ENCODE results near the gene DDX3X. TPM values are rescaled to one million over a fixed set of nuclear protein-coding genes. Genes with fewer than 3 reads are reported as not detected.

Gene DDX3X
- total RNA-seq, 1 donor from 2014 or later: 201 TPM

DNA sequence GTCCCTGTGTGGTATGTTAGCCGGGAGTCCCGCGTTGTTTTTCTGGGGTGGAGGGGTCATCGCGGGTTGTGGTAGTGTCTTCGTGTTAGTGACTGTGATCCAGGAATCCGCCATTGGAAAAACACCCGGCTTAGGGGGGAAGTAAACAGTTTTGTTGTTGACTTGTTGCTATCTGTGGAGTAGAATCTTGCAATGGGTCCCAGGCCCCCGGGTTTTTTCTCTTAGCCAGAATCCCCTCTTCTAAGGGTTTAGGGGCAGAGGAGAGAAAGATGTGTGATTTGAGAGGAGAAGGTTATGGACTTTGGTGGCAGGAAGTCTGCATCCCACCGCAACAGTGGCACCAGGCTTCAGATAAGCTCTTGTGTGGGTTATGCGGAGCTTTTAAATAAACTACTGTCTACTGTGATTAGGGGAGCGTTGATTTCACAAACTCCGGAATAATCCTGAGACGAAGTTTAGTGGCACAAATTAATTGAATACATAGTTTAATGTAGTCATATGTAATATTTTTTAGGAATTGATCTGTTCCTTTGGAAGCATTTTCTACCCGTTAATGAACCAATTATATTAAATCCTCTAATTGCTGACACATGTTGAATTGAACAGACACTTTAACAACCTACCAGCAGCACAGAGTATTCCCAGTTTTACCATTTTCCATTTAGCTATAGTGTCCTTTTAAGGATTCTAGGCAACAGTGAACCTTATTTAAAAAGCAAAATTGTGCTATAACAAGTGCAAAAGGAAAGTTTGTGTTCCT lies 1.4 kb downstream of the DDX3X start:
- DNase-seq (ENCODE audit: low spot score): no peak
- no peak for TF ChIP-seq CTCF (IDR thresholded peaks at IDR 0.05)
- peaks cover 52% of the 10 kb centered on the region for H3K4me1 Mint-ChIP-seq (ENCODE audit: low read depth)
- H3K9me3 Mint-ChIP-seq (ENCODE audit: low read depth): peaks cover 2% of the 10 kb centered on the region
- H3K4me3 Mint-ChIP-seq (ENCODE audit: unreplicated experiment): peak overlapping the region; percentile 92
- peaks cover 6% of the 10 kb centered on the region for H3K36me3 Mint-ChIP-seq (ENCODE audit: low read depth)
- H3K27ac Mint-ChIP-seq (ENCODE audit: unreplicated experiment): peak overlapping the region; percentile 100
- no peaks in the 10 kb centered on the region for H3K27me3 Mint-ChIP-seq (ENCODE audit: low read depth)

DNA sequence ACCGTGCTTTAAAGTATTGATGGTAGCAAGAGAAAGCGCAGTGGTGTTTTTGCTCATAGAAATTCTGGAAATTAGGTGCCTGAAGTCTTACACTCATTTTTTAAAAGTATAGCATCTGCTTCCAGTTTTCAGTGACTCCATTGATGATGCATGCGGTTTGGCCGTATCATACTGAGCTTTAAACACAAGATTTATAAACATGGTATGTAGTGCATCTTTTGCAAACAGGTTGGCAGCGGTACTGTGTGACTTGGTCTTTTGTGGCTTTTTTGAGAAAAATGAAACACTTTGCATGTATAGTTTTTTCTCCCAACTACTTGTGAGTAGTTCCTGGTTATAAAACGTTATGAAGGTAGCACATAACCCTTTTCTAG lies 2.0 kb downstream of the DDX3X start:
- H3K27ac Mint-ChIP-seq (ENCODE audit: unreplicated experiment): peak overlapping the region; percentile 100
- H3K9me3 Mint-ChIP-seq (ENCODE audit: low read depth): peaks cover 2% of the 10 kb centered on the region
- TF ChIP-seq CTCF (IDR thresholded peaks at IDR 0.05): no peak
- H3K36me3 Mint-ChIP-seq (ENCODE audit: low read depth): peaks cover 6% of the 10 kb centered on the region
- no peaks in the 10 kb centered on the region for H3K27me3 Mint-ChIP-seq (ENCODE audit: low read depth)
- H3K4me3 Mint-ChIP-seq (ENCODE audit: unreplicated experiment): peak overlapping the region; percentile 92
- H3K4me1 Mint-ChIP-seq (ENCODE audit: low read depth): peaks cover 52% of the 10 kb centered on the region
- no peak for DNase-seq (ENCODE audit: low spot score)

- peaks cover 49% of the 10 kb centered on the region for H3K4me1 Mint-ChIP-seq (ENCODE audit: low read depth)
- DNase-seq (ENCODE audit: low spot score): no peak
- H3K9me3 Mint-ChIP-seq (ENCODE audit: low read depth): peaks cover 2% of the 10 kb centered on the region
- H3K27ac Mint-ChIP-seq (ENCODE audit: unreplicated experiment): peak overlapping the region; percentile 100
- no peak for TF ChIP-seq CTCF (IDR thresholded peaks at IDR 0.05)
- peaks cover 7% of the 10 kb centered on the region for H3K36me3 Mint-ChIP-seq (ENCODE audit: low read depth)
- no peaks in the 10 kb centered on the region for H3K27me3 Mint-ChIP-seq (ENCODE audit: low read depth)
- H3K4me3 Mint-ChIP-seq (ENCODE audit: unreplicated experiment): peak overlapping the region; percentile 92
Observed at GRCh38 chrX:41336447-41336846, 2.5 kb downstream of the DDX3X start.

DNA sequence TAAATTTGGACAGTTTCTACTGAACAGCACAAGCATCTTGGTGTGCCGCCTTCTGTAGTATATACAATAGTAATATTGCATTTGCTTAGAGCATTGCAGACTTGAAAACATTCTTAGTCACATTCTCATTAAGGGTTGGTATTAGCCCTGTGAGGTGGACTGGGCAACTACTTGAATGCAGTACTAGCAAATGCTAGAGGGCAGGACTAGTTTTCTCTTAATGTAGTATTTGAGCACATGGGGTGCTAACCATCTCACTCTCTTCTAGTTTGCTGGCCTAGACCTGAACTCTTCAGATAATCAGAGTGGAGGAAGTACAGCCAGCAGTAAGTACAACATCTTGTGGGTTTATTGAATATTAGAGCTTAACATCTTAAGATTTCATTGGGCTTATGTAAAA lies 3.2 kb downstream of the DDX3X start:
- Mint-ChIP-seq H3K4me1 (ENCODE audit: low read depth) (peaks cover 45% of the 10 kb centered on the region), H3K9me3 (ENCODE audit: low read depth) (peaks cover 2% of the 10 kb centered on the region), H3K36me3 (ENCODE audit: low read depth) (peaks cover 8% of the 10 kb centered on the region), H3K27me3 (ENCODE audit: low read depth) (no peaks in the 10 kb centered on the region), H3K4me3 (ENCODE audit: unreplicated experiment) (peak overlapping the region; percentile 92), H3K27ac (ENCODE audit: unreplicated experiment) (peak overlapping the region; percentile 37)
- no peak for DNase-seq (ENCODE audit: low spot score)
- no peak for TF ChIP-seq CTCF (IDR thresholded peaks at IDR 0.05)

DNA sequence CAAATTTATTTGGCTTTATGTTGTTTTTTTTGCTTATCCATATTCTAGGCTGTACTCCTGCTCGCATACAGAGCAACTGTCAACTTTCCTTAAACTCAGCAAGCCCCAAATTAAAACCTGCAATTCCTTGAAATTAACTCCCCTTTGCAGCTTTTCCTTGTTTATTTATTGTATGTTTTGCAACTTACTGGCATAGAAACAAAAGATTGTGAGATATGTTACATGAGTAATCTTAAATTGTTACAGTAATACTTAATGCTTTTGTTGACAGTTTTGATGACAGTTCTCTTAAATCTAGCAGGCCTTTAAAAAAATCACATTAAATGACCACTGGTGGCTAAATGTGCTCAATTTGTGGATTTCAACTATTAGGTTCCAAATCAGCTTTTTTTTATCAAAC lies 4.5 kb downstream of the DDX3X start:
- no peak for DNase-seq (ENCODE audit: low spot score)
- no peak overlapping the region for H3K4me3 Mint-ChIP-seq (ENCODE audit: unreplicated experiment)
- TF ChIP-seq CTCF (IDR thresholded peaks at IDR 0.05): no peak
- H3K4me1 Mint-ChIP-seq (ENCODE audit: low read depth): peaks cover 40% of the 10 kb centered on the region
- H3K27ac Mint-ChIP-seq (ENCODE audit: unreplicated experiment): peak overlapping the region; percentile 34
- H3K36me3 Mint-ChIP-seq (ENCODE audit: low read depth): peaks cover 14% of the 10 kb centered on the region
- H3K27me3 Mint-ChIP-seq (ENCODE audit: low read depth): no peaks in the 10 kb centered on the region
- peaks cover 2% of the 10 kb centered on the region for H3K9me3 Mint-ChIP-seq (ENCODE audit: low read depth)

Data from chondrocyte (in vitro differentiated cells).